GM23338 (cell line): Measurements from ENCODE around the gene MAN2A2. TPM values are rescaled to one million over a fixed set of nuclear protein-coding genes. Genes with fewer than 3 reads are reported as not detected.

Experiments
- ATAC-seq: fragments of 200-7000 bp; cut with Tn5 transposase; 3 replicates; pipeline ENCODE4 v1.9.1; 2020
- DNase-seq: peaks from one replicate; pipeline ENCODE4 v3.0.0-alpha.2; 2015; ENCODE audit warnings: low spot score
- H2AFZ ChIP-seq: fragments of 200-600 bp; sonication (generic); 2 replicates; pipeline ENCODE4 v1.8.0; 2016; ENCODE audit warnings: antibody characterized with exemption, mild to moderate bottlenecking, moderate library complexity
- H3F3A ChIP-seq: fragments of 200-600 bp; sonication (generic); replicated peaks from 2 replicates; pipeline ENCODE4 v1.8.0; 2017; ENCODE audit warnings: antibody characterized with exemption, mixed run types, low read depth
- H3K27ac ChIP-seq: fragments of 200-600 bp; sonication (generic); 2 replicates; pipeline ENCODE4 v1.6.1; 2016; ENCODE audit warnings: low read depth
- H3K27me3 ChIP-seq: fragments of 200-600 bp; sonication (generic); 2 replicates; pipeline ENCODE4 v1.8.0; 2016; ENCODE audit warnings: mild to moderate bottlenecking, mixed run types, moderate library complexity; ENCODE audit not compliant: insufficient read depth
- H3K36me3 ChIP-seq: fragments of 200-600 bp; sonication (generic); 2 replicates; pipeline ENCODE4 v1.8.0; 2016; ENCODE audit warnings: mild to moderate bottlenecking; ENCODE audit not compliant: insufficient read depth
- H3K4me1 ChIP-seq: fragments of 200-600 bp; sonication (generic); 2 replicates; pipeline ENCODE4 v1.8.0; 2016; ENCODE audit warnings: mild to moderate bottlenecking, moderate library complexity; ENCODE audit not compliant: insufficient read depth
- H3K4me2 ChIP-seq: fragments of 200-600 bp; sonication (generic); 2 replicates; pipeline ENCODE4 v1.7.1; 2017; ENCODE audit warnings: mixed run types
- H3K4me3 ChIP-seq: fragments of 200-600 bp; sonication (generic); 2 replicates; pipeline ENCODE4 v1.6.1; 2016; ENCODE audit warnings: mixed run types
- H3K79me2 ChIP-seq: fragments of 200-600 bp; sonication (generic); replicated peaks from 2 replicates; pipeline ENCODE4 v1.8.0; 2017; ENCODE audit warnings: mild to moderate bottlenecking; ENCODE audit not compliant: insufficient read depth
- H3K9me2 ChIP-seq: fragments of 200-600 bp; sonication (generic); 2 replicates; pipeline ENCODE4 v1.8.0; 2017; ENCODE audit not compliant: insufficient read depth
- H4K20me1 ChIP-seq: fragments of 200-600 bp; sonication (generic); replicated peaks from 2 replicates; pipeline ENCODE4 v1.8.0; 2017; ENCODE audit warnings: mild to moderate bottlenecking; ENCODE audit not compliant: insufficient read depth
- H3K27ac Mint-ChIP-seq: 2 replicates; pipeline ENCODE4 v1.8.0; 2020; ENCODE audit warnings: inconsistent platforms, mild to moderate bottlenecking, moderate library complexity, mixed read lengths
- H3K27me3 Mint-ChIP-seq: 3 replicates; pipeline ENCODE4 v1.8.0; 2022; ENCODE audit warnings: low read depth, mild to moderate bottlenecking, moderate library complexity, mixed read lengths, inconsistent platforms; ENCODE audit not compliant: insufficient read depth, poor library complexity
- H3K36me3 Mint-ChIP-seq: 3 replicates; pipeline ENCODE4 v1.8.0; 2021; ENCODE audit warnings: low read depth, mild to moderate bottlenecking, inconsistent platforms, moderate library complexity, mixed read lengths
- H3K4me1 Mint-ChIP-seq: 3 replicates; pipeline ENCODE4 v1.8.0; 2020; ENCODE audit warnings: mild to moderate bottlenecking, inconsistent platforms, mixed read lengths
- H3K4me3 Mint-ChIP-seq: 3 replicates; pipeline ENCODE4 v1.8.0; 2021; ENCODE audit warnings: moderate library complexity, mild to moderate bottlenecking, inconsistent platforms, mixed read lengths
- H3K9me3 Mint-ChIP-seq: 3 replicates; pipeline ENCODE4 v1.8.0; 2020; ENCODE audit warnings: moderate library complexity, mild to moderate bottlenecking, inconsistent platforms, mixed read lengths
- CTCF ChIP-seq, 2 experiments: fragments of 200-600 bp in 1 of 2; sonication (generic) in 1 of 2; conservative IDR thresholded peaks; 2 replicates each; pipeline versions ENCODE4 v1.5.1 to v1.6.1; 2016 to 2017; ENCODE audit warnings: antibody characterized with exemption in 2 of 2, low read depth in 2 of 2, mild to moderate bottlenecking in 2 of 2, moderate library complexity in 1 of 2
- ETS1 ChIP-seq: IDR thresholded peaks from 2 replicates; pipeline ENCODE4 v1.6.1; 2016; ENCODE audit warnings: antibody characterized with exemption
- EZH2phosphoT487 ChIP-seq: fragments of 200-600 bp; sonication (generic); IDR thresholded peaks from one replicate; pipeline ENCODE4 v1.8.1; 2018; ENCODE audit warnings: antibody characterized with exemption; ENCODE audit not compliant: unreplicated experiment
- JUNB ChIP-seq: IDR thresholded peaks from one replicate; pipeline ENCODE4 v1.6.1; 2016; ENCODE audit warnings: antibody characterized with exemption; ENCODE audit not compliant: unreplicated experiment
- NANOG ChIP-seq: IDR thresholded peaks from 2 replicates; pipeline ENCODE4 v1.6.1; 2016; ENCODE audit warnings: antibody characterized with exemption, borderline replicate concordance
- POLR2AphosphoS5 ChIP-seq: IDR thresholded peaks from 2 replicates; pipeline ENCODE4 v1.6.1; 2016; ENCODE audit warnings: antibody characterized with exemption, low read depth
- REST ChIP-seq: IDR thresholded peaks from one replicate; pipeline ENCODE4 v1.6.1; 2018; ENCODE audit warnings: antibody characterized with exemption; ENCODE audit not compliant: unreplicated experiment
- STAT1 ChIP-seq: IDR thresholded peaks from one replicate; pipeline ENCODE4 v1.6.1; 2016; ENCODE audit warnings: antibody characterized with exemption; ENCODE audit not compliant: unreplicated experiment
- ZNF331 ChIP-seq: fragments of 250-450 bp; sonication (Bioruptor Pico); IDR thresholded peaks from 2 replicates; pipeline ENCODE4 v1.5.0; 2020; ENCODE audit warnings: low read depth, mild to moderate bottlenecking, moderate library complexity
- polyA plus RNA-seq: library from polyadenylated mRNA; unstranded; fragments of >200 nt; fragmentation: Nextera tagmentation; extraction: Ambion mirVana; gene quantifications from 2 replicates; pipeline ENCODE4 v1.2.1, GENCODE V29; 2016
- total RNA-seq: library from RNA; depleted of rRNA; stranded (reverse); fragments of >200 nt; shearing (Covaris generic); gene quantifications from 2 replicates; pipeline ENCODE4 v1.2.3, GENCODE V29; 2014

MAN2A2 gene
- total and polyA plus RNA-seq, 2 experiments from 2014 or later, result 8.2 to 17.1 TPM

- Histone ChIP-seq H3K4me2 (no peak overlapping the region), H3K4me1 (peaks cover under 1% of the 10 kb centered on the region; the same call in 1 of the 2 replicates), H3F3A (no peaks in the 10 kb centered on the region), H3K9me2 (no peaks in the 10 kb centered on the region), H3K27ac (no peak overlapping the region), H3K79me2 (no peaks in the 10 kb centered on the region), H4K20me1 (no peaks in the 10 kb centered on the region), H3K36me3 (no peaks in the 10 kb centered on the region), H2AFZ (no peak overlapping the region), H3K27me3 (no peaks in the 10 kb centered on the region), H3K4me3 (no peak overlapping the region)
- no peaks in the 10 kb centered on the region for H3K9me3 Mint-ChIP-seq
- H3K36me3 Mint-ChIP-seq, result peaks cover 6% of the 10 kb centered on the region
- ATAC-seq (no peak), DNase-seq (no peak)
- H3K4me3 Mint-ChIP-seq, result no peak overlapping the region
- peaks cover 14% of the 10 kb centered on the region for H3K27me3 Mint-ChIP-seq
- H3K4me1 Mint-ChIP-seq, result peaks cover 7% of the 10 kb centered on the region; the same call in 2 of the 3 replicates
- H3K27ac Mint-ChIP-seq, result no peak overlapping the region
- TF ChIP-seq REST, result no peak
- TF ChIP-seq JUNB, result no peak
Measured at GRCh38 chr15:90890839-90891238, 12.3 kb upstream of the MAN2A2 start.

GRCh38 chr15:90891346-90891949 lies 11.7 kb upstream of the MAN2A2 start:
- Histone ChIP-seq H3K36me3 (no peaks in the 10 kb centered on the region), H3K4me3 (no peak overlapping the region), H3K27me3 (no peaks in the 10 kb centered on the region), H2AFZ (no peak overlapping the region), H4K20me1 (no peaks in the 10 kb centered on the region), H3K9me2 (no peaks in the 10 kb centered on the region), H3K79me2 (no peaks in the 10 kb centered on the region), H3K27ac (no peak overlapping the region), H3F3A (no peaks in the 10 kb centered on the region), H3K4me1 (no peaks in the 10 kb centered on the region), H3K4me2 (no peak overlapping the region)
- H3K4me1 Mint-ChIP-seq, result peaks cover 5% of the 10 kb centered on the region; the same call in 1 of the 3 replicates
- ATAC-seq (no peak), DNase-seq (no peak)
- peaks cover 16% of the 10 kb centered on the region for H3K27me3 Mint-ChIP-seq
- no peak overlapping the region for H3K27ac Mint-ChIP-seq
- H3K4me3 Mint-ChIP-seq, result no peak overlapping the region
- peaks cover 8% of the 10 kb centered on the region for H3K36me3 Mint-ChIP-seq
- H3K9me3 Mint-ChIP-seq, result no peaks in the 10 kb centered on the region
- TF ChIP-seq NANOG, result no peak
- no peak for TF ChIP-seq EZH2phosphoT487
- TF ChIP-seq POLR2AphosphoS5, result no peak
- TF ChIP-seq ZNF331 (CRISPR knock-in tag), result no peak
- TF ChIP-seq CTCF (conservative IDR thresholded peaks at IDR 0.05; ENCODE audit: low read depth in 2 of 2), result no peak
- TF ChIP-seq STAT1, result no peak
- TF ChIP-seq JUNB, result no peak
- no peak for TF ChIP-seq ETS1
